ENCODE measurements around the gene ADCK1.

The ADCK1 gene

GRCh38 chr14:77869340-77869739 lies 69.4 kb downstream of the ADCK1 start:
- Histone ChIP-seq H3K9me3 (ENCODE audit: control insufficient read depth, insufficient read depth, low read depth, low read length) (no peaks in the 10 kb centered on the region), H3K4me3 (ENCODE audit: low read depth, low read length) (no peak overlapping the region), H3K36me3 (ENCODE audit: control insufficient read depth in 2 of 2, insufficient read depth in 1 of 2, low read length in 2 of 2) (no peaks in the 10 kb centered on the region), H3K27ac (ENCODE audit: extremely low read depth, low read depth, low read length) (no peak overlapping the region), H3K4me1 (ENCODE audit: control insufficient read depth, insufficient read depth, low read length) (no peaks in the 10 kb centered on the region)
- ChIA-PET CTCF (no interaction called here), POLR2A (no interaction called here)
- TF ChIP-seq ZNF529 (tag by site-specific recombination; IDR thresholded peaks at IDR 0.05; ENCODE audit: insufficient replicate concordance) (no peak), ZSCAN16 (tag by site-specific recombination; IDR thresholded peaks at IDR 0.05) (no peak), FEZF1 (tag by site-specific recombination; IDR thresholded peaks at IDR 0.05) (no peak), KLF16 (tag by site-specific recombination; IDR thresholded peaks at IDR 0.05) (no peak), ZSCAN23 (tag by site-specific recombination; IDR thresholded peaks at IDR 0.05) (no peak), MEIS1 (CRISPR knock-in tag; IDR thresholded peaks at IDR 0.05; ENCODE audit: borderline replicate concordance) (no peak), ZNF658 (tag by site-specific recombination; IDR thresholded peaks at IDR 0.05) (no peak), ZNF280D (tag by site-specific recombination; IDR thresholded peaks at IDR 0.05) (no peak), ZNF223 (tag by site-specific recombination; IDR thresholded peaks at IDR 0.05) (no peak), ZNF626 (tag by site-specific recombination; IDR thresholded peaks at IDR 0.05) (no peak), ZNF394 (tag by site-specific recombination; IDR thresholded peaks at IDR 0.05; ENCODE audit: borderline replicate concordance) (no peak), ZNF221 (tag by site-specific recombination; IDR thresholded peaks at IDR 0.05; ENCODE audit: borderline replicate concordance) (no peak), ZNF624 (tag by site-specific recombination; IDR thresholded peaks at IDR 0.05) (no peak)
- TF ChIP-seq, protein P1, sequence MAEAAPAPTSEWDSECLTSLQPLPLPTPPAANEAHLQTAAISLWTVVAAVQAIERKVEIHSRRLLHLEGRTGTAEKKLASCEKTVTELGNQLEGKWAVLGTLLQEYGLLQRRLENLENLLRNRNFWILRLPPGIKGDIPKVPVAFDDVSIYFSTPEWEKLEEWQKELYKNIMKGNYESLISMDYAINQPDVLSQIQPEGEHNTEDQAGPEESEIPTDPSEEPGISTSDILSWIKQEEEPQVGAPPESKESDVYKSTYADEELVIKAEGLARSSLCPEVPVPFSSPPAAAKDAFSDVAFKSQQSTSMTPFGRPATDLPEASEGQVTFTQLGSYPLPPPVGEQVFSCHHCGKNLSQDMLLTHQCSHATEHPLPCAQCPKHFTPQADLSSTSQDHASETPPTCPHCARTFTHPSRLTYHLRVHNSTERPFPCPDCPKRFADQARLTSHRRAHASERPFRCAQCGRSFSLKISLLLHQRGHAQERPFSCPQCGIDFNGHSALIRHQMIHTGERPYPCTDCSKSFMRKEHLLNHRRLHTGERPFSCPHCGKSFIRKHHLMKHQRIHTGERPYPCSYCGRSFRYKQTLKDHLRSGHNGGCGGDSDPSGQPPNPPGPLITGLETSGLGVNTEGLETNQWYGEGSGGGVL (tag by site-specific recombination; IDR thresholded peaks at IDR 0.05) = no peak
- TF ChIP-seq, protein P2, sequence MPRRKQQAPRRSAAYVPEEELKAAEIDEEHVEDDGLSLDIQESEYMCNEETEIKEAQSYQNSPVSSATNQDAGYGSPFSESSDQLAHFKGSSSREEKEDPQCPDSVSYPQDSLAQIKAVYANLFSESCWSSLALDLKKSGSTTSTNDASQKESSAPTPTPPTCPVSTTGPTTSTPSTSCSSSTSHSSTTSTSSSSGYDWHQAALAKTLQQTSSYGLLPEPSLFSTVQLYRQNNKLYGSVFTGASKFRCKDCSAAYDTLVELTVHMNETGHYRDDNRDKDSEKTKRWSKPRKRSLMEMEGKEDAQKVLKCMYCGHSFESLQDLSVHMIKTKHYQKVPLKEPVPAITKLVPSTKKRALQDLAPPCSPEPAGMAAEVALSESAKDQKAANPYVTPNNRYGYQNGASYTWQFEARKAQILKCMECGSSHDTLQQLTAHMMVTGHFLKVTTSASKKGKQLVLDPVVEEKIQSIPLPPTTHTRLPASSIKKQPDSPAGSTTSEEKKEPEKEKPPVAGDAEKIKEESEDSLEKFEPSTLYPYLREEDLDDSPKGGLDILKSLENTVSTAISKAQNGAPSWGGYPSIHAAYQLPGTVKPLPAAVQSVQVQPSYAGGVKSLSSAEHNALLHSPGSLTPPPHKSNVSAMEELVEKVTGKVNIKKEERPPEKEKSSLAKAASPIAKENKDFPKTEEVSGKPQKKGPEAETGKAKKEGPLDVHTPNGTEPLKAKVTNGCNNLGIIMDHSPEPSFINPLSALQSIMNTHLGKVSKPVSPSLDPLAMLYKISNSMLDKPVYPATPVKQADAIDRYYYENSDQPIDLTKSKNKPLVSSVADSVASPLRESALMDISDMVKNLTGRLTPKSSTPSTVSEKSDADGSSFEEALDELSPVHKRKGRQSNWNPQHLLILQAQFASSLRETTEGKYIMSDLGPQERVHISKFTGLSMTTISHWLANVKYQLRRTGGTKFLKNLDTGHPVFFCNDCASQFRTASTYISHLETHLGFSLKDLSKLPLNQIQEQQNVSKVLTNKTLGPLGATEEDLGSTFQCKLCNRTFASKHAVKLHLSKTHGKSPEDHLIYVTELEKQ (tag by site-specific recombination; IDR thresholded peaks at IDR 0.05; ENCODE audit: borderline replicate concordance) = no peak

GRCh38 chr14:77870646-77871045 lies 70.7 kb downstream of the ADCK1 start:
- ChIA-PET POLR2A (no interaction called here), CTCF (interaction anchor here (0.6 to 0.7 kb wide), 2 partner anchors 17 to 220 kb away, joined by 3 to 4 read pairs; no protein-coding TSS in a partner anchor)
- Histone ChIP-seq H3K9me3 (ENCODE audit: control insufficient read depth, insufficient read depth, low read depth, low read length) (no peaks in the 10 kb centered on the region), H3K4me1 (ENCODE audit: control insufficient read depth, insufficient read depth, low read length) (no peaks in the 10 kb centered on the region), H3K27ac (ENCODE audit: extremely low read depth, low read depth, low read length) (no peak overlapping the region), H3K36me3 (ENCODE audit: control insufficient read depth in 2 of 2, insufficient read depth in 1 of 2, low read length in 2 of 2) (no peaks in the 10 kb centered on the region), H3K4me3 (ENCODE audit: low read depth, low read length) (no peak overlapping the region)
- TF ChIP-seq MZF1 (tag by site-specific recombination; IDR thresholded peaks at IDR 0.05; ENCODE audit: borderline replicate concordance) (no peak), ZFP69B (tag by site-specific recombination; IDR thresholded peaks at IDR 0.05) (no peak), HOXD13 (CRISPR knock-in tag; IDR thresholded peaks at IDR 0.05; ENCODE audit: borderline replicate concordance) (no peak), ZNF677 (tag by site-specific recombination; IDR thresholded peaks at IDR 0.05) (no peak), ZNF274 (IDR thresholded peaks at IDR 0.05; ENCODE audit: low read length) (no peak), ZNF274 (tag by site-specific recombination; IDR thresholded peaks at IDR 0.05; ENCODE audit: borderline replicate concordance) (no peak), GLIS1 (tag by site-specific recombination; IDR thresholded peaks at IDR 0.05) (no peak), ZNF692 (tag by site-specific recombination; IDR thresholded peaks at IDR 0.05) (no peak), TRIM28 (IDR thresholded peaks at IDR 0.05; ENCODE audit: borderline replicate concordance, low read length) (no peak), ZNF561 (tag by site-specific recombination; IDR thresholded peaks at IDR 0.05; ENCODE audit: borderline replicate concordance) (no peak)
- TF ChIP-seq, protein P3, sequence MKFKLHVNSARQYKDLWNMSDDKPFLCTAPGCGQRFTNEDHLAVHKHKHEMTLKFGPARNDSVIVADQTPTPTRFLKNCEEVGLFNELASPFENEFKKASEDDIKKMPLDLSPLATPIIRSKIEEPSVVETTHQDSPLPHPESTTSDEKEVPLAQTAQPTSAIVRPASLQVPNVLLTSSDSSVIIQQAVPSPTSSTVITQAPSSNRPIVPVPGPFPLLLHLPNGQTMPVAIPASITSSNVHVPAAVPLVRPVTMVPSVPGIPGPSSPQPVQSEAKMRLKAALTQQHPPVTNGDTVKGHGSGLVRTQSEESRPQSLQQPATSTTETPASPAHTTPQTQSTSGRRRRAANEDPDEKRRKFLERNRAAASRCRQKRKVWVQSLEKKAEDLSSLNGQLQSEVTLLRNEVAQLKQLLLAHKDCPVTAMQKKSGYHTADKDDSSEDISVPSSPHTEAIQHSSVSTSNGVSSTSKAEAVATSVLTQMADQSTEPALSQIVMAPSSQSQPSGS (tag by site-specific recombination; IDR thresholded peaks at IDR 0.05; ENCODE audit: low read depth) = no peak

Measured in HEK293 (cell line).